ENCODE results near the gene RIN3. TPM values are rescaled to one million over a fixed set of nuclear protein-coding genes. Genes with fewer than 3 reads are reported as not detected.

The RIN3 gene
- total RNA-seq, 1 donor from 2014 or later: 28.0 TPM

DNA sequence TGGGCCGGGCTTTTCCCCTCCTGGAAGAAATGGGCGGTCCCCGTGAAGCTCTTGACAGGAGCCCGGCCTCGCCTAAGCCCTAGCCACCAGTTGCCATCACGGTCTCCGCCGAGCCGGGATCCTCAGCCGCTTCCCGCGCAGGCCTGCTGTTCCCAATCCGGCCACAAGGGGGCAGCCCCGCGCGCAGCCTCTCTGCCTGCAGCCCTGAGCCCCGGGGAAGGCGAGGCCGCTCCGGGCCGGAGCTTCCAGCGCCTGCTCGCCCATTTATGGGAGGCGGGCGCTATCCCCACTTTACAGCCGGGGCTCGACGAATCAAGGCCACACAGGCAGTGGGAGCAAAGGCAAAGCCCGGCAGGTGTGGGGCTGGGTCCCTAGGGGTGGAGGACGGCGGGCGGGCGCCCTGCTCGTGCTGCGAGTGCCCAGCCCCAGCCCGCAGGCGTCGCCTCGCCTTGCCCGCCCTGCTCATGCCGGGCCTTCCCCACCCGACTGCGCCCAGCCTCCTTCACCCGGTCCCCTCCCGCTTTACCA, 173.4 kb downstream of the RIN3 start:
- Histone ChIP-seq H3K4me1 (ENCODE audit: insufficient read depth, low read length) (peaks cover 9% of the 10 kb centered on the region), H3K9me3 (ENCODE audit: insufficient read depth, low read depth, low read length) (no peaks in the 10 kb centered on the region), H4K20me1 (ENCODE audit: insufficient read depth, low read length) (peaks cover 5% of the 10 kb centered on the region), H3K4me3 (ENCODE audit: insufficient read depth, low read depth, low read length) (no peak overlapping the region), H3K36me3 (ENCODE audit: insufficient read depth, low read length) (no peaks in the 10 kb centered on the region), H2AFZ (ENCODE audit: low read depth, low read length) (peak overlapping the region; percentile 52), H3K9ac (ENCODE audit: low read length) (peak overlapping the region; percentile 20), H3K79me2 (ENCODE audit: insufficient read depth, low read length) (no peaks in the 10 kb centered on the region), H3K27me3 (ENCODE audit: insufficient read depth, low read length) (no peaks in the 10 kb centered on the region), H3K4me2 (ENCODE audit: low read length) (peak overlapping the region; percentile 80), H3K27ac (ENCODE audit: low read depth, low read length) (no peak overlapping the region)
- peaks cover 11% of the 10 kb centered on the region for H3K36me3 Mint-ChIP-seq (ENCODE audit: low read depth, unreplicated experiment)
- DNase-seq (ENCODE audit: low read depth) (peak; percentile 25), FAIRE-seq (no peak)
- H3K27me3 Mint-ChIP-seq (ENCODE audit: low read depth, unreplicated experiment): no peaks in the 10 kb centered on the region
- H3K4me1 Mint-ChIP-seq (ENCODE audit: low read depth, unreplicated experiment): no peaks in the 10 kb centered on the region
- TF ChIP-seq CTCF (IDR thresholded peaks at IDR 0.05; ENCODE audit: insufficient read depth, low read depth, low read length) (peak; percentile 41), EZH2 (IDR thresholded peaks at IDR 0.05; ENCODE audit: insufficient read depth, low read length) (no peak)
- no peaks in the 10 kb centered on the region for H3K9me3 Mint-ChIP-seq (ENCODE audit: unreplicated experiment)
- no peak overlapping the region for H3K4me3 Mint-ChIP-seq (ENCODE audit: unreplicated experiment)
- H3K27ac Mint-ChIP-seq (ENCODE audit: unreplicated experiment): no peak overlapping the region

DNA sequence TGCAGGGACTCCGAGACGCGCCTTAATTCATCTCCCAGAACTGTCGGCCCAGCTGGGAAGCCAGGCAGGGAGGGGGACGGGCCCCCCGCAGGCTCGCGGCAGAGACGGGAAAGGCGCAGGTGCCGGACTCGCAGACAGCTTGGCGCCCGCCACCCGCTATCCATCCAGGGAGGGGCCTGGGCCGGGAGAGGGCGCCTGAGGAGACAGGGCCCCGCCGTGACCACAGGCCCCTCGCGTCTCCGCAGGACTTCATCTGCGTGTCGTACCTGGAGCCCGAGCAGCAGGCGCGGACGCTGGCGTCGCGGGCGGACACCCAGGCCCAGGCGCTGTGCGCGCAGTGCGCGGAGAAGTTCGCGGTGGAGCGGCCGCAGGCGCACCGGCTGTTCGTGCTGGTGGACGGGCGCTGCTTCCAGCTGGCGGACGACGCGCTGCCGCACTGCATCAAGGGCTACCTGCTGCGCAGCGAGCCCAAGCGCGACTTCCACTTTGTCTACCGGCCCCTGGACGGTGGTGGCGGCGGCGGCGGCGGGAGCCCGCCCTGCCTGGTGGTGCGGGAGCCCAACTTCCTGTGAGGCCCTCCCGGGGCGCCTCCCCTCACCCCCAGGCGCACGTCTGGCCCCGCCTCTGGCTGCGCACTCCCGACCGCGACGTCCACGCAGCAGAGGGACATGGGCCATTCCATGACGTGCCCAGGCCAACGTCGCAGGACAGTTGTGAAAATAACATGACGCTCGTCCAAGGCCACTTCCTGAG, 174.3 kb downstream of the RIN3 start:
- FAIRE-seq: no peak
- Mint-ChIP-seq H3K4me1 (ENCODE audit: low read depth, unreplicated experiment) (peaks cover 2% of the 10 kb centered on the region), H3K27ac (ENCODE audit: unreplicated experiment) (no peak overlapping the region), H3K36me3 (ENCODE audit: low read depth, unreplicated experiment) (peaks cover 8% of the 10 kb centered on the region), H3K9me3 (ENCODE audit: unreplicated experiment) (no peaks in the 10 kb centered on the region), H3K4me3 (ENCODE audit: unreplicated experiment) (no peak overlapping the region), H3K27me3 (ENCODE audit: low read depth, unreplicated experiment) (no peaks in the 10 kb centered on the region)
- Histone ChIP-seq H3K4me3 (ENCODE audit: insufficient read depth, low read depth, low read length) (peak overlapping the region; percentile 28), H3K4me2 (ENCODE audit: low read length) (peak overlapping the region; percentile 80), H2AFZ (ENCODE audit: low read depth, low read length) (no peak overlapping the region), H3K9me3 (ENCODE audit: insufficient read depth, low read depth, low read length) (no peaks in the 10 kb centered on the region), H3K79me2 (ENCODE audit: insufficient read depth, low read length) (no peaks in the 10 kb centered on the region), H3K27me3 (ENCODE audit: insufficient read depth, low read length) (no peaks in the 10 kb centered on the region), H3K36me3 (ENCODE audit: insufficient read depth, low read length) (no peaks in the 10 kb centered on the region), H3K9ac (ENCODE audit: low read length) (no peak overlapping the region), H4K20me1 (ENCODE audit: insufficient read depth, low read length) (peaks cover 5% of the 10 kb centered on the region), H3K4me1 (ENCODE audit: insufficient read depth, low read length) (peaks cover 9% of the 10 kb centered on the region), H3K27ac (ENCODE audit: low read depth, low read length) (no peak overlapping the region)
- TF ChIP-seq CTCF (IDR thresholded peaks at IDR 0.05; ENCODE audit: insufficient read depth, low read depth, low read length) (no peak), EZH2 (IDR thresholded peaks at IDR 0.05; ENCODE audit: insufficient read depth, low read length) (no peak)
- DNase-seq (ENCODE audit: low read depth): peak; percentile 31

Measured in astrocyte (in vitro differentiated cells and primary cell).